Pons (tissue), 1 donor: Measurements from ENCODE around the gene PREB.
"Not testable (repeated sequence)": the region's sequence is repeated elsewhere in the genome, so short reads cannot be mapped to it uniquely, and the experiment has no call there.

Experiments used
- DNase-seq: peaks from one replicate; pipeline ENCODE4 v3.0.0-alpha.2; 2016; ENCODE audit warnings: low spot score

PREB gene

DNA sequence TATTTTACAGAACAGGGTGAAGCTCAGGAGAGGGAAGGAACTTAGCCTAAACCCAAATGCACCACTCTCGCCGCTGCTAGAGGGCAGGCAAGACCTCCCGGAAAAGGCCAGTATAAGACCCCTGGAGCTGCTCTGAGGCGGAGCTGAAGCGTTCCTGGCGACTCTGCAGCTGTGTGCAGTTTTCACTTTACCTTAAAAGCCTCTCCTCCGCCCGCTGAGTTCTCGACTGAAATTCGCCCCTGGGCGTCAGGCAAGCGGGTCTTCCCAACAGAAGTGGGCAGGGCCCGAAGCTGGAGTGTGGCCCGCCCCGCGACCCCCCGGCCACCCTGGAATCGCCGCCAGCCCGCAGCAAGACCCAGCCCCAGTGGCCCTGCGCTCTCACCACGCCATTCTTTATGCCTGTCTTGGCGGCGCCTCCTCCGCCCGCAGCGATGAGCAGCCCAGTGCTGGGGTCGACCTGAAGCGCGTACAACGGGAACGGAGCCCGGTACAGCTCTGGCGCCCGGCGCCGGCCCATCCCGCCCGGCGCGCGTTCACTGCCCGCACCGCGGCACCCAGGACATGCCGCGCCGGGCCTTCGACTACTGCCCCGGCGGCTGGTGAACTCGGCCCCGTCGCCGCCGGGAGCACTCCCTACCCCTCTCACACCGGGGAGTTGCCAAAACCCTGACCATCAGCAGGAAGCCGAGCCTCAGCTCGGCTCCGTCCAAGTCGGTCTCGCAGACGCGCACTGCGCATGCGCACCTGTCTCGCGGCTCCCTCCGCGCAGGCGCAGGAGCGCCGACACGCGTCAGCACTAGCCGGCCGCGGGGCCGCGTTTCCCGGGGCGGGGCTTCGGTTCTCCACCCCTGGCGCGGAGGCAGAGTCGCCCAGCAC, at the start of gene PREB:
PREB (minus strand) TSS at position 732 of the 876 bp plus-strand sequence; CDS start at position 517, 215 bp downstream.
- DNase-seq: peak; percentile 94

GRCh38 chr2:27184115-27184514, 49.7 kb upstream of the PREB start:
- no peak for DNase-seq

DNA sequence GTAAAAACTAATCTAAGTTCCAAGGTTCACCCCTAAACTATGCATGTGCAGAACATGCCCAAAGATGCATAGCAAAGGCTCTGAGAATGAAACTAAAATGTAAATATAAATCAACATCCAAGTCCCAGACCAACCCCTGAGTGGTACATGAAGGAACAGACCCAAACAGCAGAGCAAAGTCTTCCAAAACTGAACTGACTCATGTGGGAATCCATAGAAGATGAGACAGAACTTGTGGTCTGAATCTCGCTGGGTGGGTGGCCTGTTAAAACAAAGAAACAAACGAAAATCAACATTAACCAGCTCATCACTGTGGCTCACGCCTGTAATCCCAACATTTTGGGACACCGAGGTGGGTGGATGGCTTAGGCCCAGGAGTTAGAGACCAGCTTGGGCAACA, 47.9 kb upstream of the PREB start:
- no peak for DNase-seq

DNA sequence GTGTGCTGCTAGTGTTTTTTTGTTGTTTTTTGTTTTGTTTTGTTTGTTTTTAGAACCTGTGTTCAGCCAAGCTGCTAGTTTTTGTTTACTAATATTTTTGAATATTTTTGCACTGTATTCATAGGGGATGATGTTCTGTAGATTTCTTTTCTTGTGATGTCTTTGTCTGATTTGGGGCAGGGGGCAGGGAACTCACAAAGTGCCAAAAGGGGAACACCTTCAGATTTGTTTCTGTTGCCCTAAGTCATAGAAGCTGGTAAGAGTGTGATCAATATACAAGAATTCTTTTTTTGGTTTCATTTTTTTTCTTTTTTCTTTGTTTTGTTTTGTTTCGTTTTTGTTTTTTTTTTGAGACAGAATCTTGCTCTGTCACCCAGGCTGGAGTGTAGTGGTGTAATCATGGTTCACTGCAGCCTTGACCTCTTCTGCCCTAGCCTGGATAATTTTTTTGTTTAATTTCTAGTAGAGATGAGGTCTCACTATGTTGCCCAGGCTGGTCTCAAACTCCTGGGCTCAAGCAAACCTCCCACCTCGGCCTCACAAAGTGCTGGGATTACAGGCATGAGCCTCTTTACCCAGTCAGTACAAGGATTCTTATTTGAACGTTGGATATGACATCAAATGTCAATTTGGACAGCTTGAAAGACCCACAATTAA, 45.0 kb upstream of the PREB start:
- DNase-seq: no peak

GRCh38 chr2:27178469-27178868, 44.0 kb upstream of the PREB start:
- no peak for DNase-seq

GRCh38 chr2:27177441-27178351, 43.3 kb upstream of the PREB start:
- no peak for DNase-seq

DNA sequence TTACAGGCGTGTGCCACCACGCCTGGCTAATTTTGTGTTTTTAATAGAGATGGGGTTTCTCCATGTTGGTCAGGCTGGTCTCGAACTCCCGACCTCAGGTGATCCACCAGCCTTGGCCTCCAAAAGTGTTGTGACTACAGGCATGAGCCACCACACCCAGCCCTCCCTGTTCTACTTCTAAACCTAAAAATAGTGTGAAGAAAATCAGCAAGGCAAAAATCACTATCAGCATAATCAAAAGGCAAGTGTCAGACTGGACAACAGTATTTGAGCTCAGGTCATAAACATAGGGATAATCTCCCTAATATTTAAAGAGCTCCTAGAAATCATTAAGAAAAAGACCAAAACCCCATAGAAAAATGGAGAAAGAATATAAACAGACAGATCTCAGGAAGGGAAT, 41.3 kb upstream of the PREB start:
- DNase-seq: not testable (repeated sequence)

- no peak for DNase-seq
Measured at GRCh38 chr2:27175330-27175729, 40.9 kb upstream of the PREB start.

GRCh38 chr2:27174638-27175037, 40.2 kb upstream of the PREB start:
- no peak for DNase-seq

DNA sequence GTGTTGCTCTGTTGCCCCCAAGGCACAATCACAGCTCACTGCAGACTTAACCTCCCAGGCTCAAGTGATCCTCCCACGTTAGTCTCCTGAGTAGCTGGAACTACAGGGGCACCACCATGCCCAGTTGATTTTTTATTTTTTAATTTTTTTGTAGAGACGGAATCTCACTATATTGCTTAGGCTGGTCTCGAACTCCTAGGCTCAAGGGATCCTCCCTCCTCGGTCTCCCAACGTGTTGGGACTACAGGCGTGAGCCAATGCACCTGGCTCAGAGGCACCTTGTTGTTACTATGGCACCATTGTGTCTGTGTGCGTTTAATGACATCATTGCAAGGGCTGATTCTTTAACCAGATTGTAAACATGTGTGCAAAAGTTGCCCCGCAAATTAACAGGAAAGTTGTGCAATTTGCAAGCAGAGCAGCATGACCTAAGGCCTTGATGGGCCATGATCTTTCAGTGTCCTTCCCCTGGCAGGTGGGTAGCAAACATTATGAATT, 37.0 kb upstream of the PREB start:
- DNase-seq: no peak

- DNase-seq: no peak
Measured at GRCh38 chr2:27170581-27171337, 36.3 kb upstream of the PREB start.

DNA sequence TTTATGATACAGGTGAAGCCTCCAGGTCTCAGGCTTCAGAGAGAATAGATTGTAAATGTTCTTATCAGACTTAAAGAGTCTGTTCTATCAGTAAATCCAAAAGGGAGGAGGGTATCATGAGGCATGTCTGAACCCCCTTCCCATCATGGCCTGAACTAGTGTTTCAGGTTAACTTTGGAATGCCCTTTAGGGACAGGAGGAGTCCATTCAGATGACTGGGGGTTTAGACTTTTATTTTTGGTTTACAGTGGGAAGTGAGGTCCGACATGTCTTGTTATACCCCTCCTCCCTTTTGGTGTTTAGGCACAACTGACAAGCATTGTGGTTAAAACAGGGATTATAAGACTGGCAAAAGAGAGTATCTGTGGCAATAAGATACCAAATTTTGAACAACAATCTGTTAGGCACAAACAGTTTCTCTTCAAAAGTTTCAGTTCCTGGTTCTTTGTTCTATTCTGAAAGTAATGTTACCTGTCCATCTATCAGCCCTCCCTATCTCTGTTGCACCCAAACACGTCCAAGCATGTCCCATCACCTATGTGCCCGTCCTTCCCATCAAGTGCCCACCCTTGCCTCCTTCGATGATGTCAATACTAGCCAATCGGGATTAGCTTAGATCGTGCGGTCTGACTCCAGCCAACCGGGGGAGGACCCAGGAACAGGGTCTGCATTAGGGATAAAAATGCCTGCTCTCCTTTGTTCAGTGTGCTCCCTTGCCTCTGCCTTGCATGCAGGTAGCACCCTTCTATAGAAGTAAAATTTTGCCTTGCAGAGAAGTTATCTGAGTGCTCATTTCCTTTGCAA, 30.7 kb upstream of the PREB start:
- DNase-seq: no peak

GRCh38 chr2:27162151-27163121, 28.0 kb upstream of the PREB start:
- DNase-seq: no peak

DNA sequence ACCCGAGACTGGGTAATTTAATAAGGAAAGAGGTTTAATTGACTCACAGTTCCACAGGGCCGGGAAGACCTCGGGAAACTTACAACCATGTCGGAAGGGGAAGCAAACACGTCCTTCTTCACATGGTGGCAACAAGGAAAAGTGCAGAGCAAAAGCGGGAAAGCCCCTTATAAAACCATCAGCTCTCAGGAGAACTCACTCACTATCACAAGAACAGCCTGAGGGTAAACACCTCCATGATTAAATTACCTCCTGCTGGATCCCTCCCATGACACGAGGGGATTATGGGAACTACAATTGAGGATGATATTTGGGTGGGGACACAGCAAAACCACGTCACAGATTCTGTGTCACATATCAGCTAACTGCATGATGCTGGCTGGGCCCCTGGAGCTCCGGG, 25.8 kb upstream of the PREB start:
- no peak for DNase-seq

DNA sequence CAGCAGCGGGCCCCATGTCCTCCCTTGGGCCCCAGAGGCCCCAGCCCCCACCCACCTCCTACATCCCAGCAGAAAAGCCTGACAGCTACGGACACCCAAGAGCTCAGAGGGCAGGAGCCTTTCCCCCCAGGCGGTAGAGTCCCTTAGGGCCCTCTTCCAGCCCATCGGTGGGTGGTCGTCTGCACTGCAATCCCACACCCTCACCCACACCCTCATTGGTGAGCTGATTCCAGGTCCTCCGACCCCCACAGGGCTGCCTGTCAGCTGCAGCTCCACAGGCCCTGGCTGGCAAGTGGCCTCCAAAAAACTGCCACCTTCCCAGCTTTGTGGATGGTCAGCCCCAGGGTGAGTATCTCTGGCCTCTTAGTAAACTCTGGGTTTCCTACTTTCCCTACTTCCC, 24.8 kb upstream of the PREB start:
- DNase-seq: no peak

DNA sequence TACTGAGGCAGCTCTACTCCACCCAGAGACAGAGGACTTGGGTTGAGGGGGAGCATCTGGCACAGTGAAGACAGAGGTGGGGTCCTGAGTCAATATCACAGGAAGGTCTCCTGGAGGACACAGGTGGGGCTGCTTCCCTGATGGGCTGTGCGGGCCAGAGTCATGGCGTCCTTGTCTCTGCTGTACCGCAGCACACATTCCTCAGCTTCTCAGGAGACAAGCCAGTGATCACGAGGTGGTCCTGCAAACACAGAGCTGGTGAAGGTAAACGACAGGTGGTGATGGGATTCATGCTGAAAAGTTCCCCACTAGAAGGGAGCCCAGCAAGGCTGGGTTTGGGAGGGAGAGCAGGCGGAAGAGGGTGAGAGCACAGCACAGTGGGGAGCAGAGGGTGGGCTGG, 24.0 kb upstream of the PREB start:
- no peak for DNase-seq

- no peak for DNase-seq
Measured at GRCh38 chr2:27155069-27155520, 20.7 kb upstream of the PREB start.

DNA sequence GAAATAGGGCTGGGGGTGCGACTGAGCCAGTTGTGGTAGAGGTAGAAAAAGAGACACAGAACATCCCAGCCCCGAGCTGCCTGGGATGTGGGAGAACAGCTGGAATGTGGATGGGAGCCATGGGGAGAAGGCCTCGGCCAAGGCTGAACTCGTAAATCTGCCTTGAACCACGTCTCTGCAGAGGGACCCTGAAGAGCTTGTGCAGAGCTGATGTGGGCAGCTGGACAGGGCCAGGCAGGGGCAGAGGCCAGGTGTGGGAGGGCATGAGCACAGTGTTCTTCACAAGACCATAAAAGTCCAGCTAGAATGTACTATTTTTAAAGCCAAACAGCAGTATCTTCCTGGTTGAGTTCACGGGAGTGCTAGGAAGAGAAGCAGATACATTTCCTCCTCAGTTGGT, 20.1 kb upstream of the PREB start:
- no peak for DNase-seq

DNA sequence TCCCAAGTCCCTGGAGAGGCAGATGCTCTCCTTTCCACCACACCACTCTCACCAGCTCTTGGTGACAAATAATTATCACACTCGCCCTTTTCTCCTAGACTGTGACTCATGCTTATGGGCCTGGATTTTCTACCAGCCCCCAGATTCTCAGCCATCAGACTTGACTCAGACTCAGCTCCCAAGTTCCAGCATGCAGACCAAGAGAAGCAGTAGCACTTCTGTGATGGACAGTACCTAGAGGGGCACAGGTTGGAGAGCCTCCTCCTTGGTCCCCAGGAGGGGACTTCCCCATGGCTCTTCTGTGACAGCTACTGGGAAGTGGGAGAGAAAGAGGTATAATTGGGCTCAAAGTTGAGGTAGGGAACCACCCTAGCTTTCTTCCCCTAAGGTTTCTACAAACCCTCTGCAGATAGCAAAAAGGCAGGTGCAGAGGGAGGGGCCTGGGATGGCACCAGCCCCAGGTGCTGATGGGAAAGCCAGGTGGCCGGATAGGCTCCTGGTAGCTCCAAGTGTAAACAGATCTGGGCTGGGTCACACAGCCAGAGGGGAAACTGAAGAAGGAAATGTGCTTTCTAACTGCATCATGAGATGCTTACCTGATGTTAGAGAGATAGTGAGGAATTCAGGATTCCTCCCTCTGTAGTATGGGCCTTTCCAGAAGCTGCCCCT, 18.5 kb upstream of the PREB start:
- DNase-seq: no peak
